Measurements from ENCODE around the gene HSCB. TPM values are rescaled to one million over a fixed set of nuclear protein-coding genes. Genes with fewer than 3 reads are reported as not detected.
A peak's percentile ranks its signal among the peaks of the same experiment; 100 is the strongest.

Gene HSCB
- total RNA-seq, 4 donors from 2014 or later = 6.2 to 49.5 (median 12.1) TPM

GRCh38 chr22:28774378-28774777, 32.5 kb downstream of the HSCB start:
- TF ChIP-seq, protein P1, sequence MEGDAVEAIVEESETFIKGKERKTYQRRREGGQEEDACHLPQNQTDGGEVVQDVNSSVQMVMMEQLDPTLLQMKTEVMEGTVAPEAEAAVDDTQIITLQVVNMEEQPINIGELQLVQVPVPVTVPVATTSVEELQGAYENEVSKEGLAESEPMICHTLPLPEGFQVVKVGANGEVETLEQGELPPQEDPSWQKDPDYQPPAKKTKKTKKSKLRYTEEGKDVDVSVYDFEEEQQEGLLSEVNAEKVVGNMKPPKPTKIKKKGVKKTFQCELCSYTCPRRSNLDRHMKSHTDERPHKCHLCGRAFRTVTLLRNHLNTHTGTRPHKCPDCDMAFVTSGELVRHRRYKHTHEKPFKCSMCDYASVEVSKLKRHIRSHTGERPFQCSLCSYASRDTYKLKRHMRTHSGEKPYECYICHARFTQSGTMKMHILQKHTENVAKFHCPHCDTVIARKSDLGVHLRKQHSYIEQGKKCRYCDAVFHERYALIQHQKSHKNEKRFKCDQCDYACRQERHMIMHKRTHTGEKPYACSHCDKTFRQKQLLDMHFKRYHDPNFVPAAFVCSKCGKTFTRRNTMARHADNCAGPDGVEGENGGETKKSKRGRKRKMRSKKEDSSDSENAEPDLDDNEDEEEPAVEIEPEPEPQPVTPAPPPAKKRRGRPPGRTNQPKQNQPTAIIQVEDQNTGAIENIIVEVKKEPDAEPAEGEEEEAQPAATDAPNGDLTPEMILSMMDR (IDR thresholded peaks at IDR 0.05) = no peak
- TF ChIP-seq POLR2A (IDR thresholded peaks at IDR 0.05) = no peak
- Histone ChIP-seq H3K9me3 (no peaks in the 10 kb centered on the region), H3K4me1 (peaks cover 0 to 34% (median 2%) of the 10 kb centered on the region in 4 donors), H3K4me3 (no peak overlapping the region), H3K27me3 (no peaks in the 10 kb centered on the region), H3K36me3 (peaks cover 0 to 30% (median 0%) of the 10 kb centered on the region in 3 donors), H3K27ac (no peak overlapping the region)
- no peak for DNase-seq

- Histone ChIP-seq H3K4me1 (peaks cover 0 to 40% (median 0%) of the 10 kb centered on the region in 4 donors), H3K4me3 (no peak overlapping the region), H3K27me3 (no peaks in the 10 kb centered on the region), H3K27ac (no peak overlapping the region), H3K36me3 (peaks cover 0 to 66% (median 0%) of the 10 kb centered on the region in 3 donors), H3K9me3 (no peaks in the 10 kb centered on the region)
- no peak for DNase-seq
- TF ChIP-seq POLR2A (IDR thresholded peaks at IDR 0.05) = no peak
- TF ChIP-seq, protein P1 (IDR thresholded peaks at IDR 0.05) = no peak
These were observed 38.0 kb downstream of the HSCB start for GRCh38 chr22:28779833-28780232.

DNA sequence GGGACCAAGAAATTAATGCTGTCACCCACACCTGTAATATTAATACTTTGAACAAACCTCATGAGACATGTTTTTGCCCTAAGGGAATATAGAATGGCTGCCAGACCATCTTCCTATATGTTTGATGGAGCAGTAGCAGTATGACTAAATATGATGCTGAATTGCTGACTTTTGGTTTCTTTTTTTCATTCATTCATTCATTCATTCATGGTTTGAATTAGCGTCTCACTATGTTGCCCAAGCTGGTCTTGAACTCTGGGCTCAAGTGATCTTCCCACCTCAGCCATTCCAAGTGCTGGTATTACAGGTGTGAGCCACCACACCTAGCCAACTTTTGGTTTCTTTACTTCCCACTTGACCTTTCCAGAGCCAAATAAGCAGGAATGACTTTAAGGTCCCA, 38.5 kb downstream of the HSCB start:
- peaks cover 0 to 40% (median 0%) of the 10 kb centered on the region in 4 donors for H3K4me1 ChIP-seq
- peaks cover 0 to 66% (median 0%) of the 10 kb centered on the region in 3 donors for H3K36me3 ChIP-seq
- no peak overlapping the region for H3K27ac ChIP-seq
- no peak overlapping the region for H3K4me3 ChIP-seq
- H3K9me3 ChIP-seq = no peaks in the 10 kb centered on the region
- no peak for DNase-seq
- H3K27me3 ChIP-seq = no peaks in the 10 kb centered on the region
- TF ChIP-seq, protein P1 (IDR thresholded peaks at IDR 0.05) = no peak
- no peak for TF ChIP-seq POLR2A (IDR thresholded peaks at IDR 0.05)

- peak overlapping the region in 3 of 4 donors; percentile 2 to 57 (median 57) for H3K27ac ChIP-seq
- H3K9me3 ChIP-seq = no peaks in the 10 kb centered on the region
- no peak for DNase-seq
- no peaks in the 10 kb centered on the region for H3K27me3 ChIP-seq
- peaks cover 0 to 27% (median 0%) of the 10 kb centered on the region in 4 donors for H3K4me1 ChIP-seq
- TF ChIP-seq, protein P1 (IDR thresholded peaks at IDR 0.05) = no peak
- no peak for TF ChIP-seq POLR2A (IDR thresholded peaks at IDR 0.05)
- H3K4me3 ChIP-seq = no peak overlapping the region
- peaks cover 0 to 66% (median 0%) of the 10 kb centered on the region in 3 donors for H3K36me3 ChIP-seq
These were observed 42.2 kb downstream of the HSCB start for GRCh38 chr22:28783786-28784671.

DNA sequence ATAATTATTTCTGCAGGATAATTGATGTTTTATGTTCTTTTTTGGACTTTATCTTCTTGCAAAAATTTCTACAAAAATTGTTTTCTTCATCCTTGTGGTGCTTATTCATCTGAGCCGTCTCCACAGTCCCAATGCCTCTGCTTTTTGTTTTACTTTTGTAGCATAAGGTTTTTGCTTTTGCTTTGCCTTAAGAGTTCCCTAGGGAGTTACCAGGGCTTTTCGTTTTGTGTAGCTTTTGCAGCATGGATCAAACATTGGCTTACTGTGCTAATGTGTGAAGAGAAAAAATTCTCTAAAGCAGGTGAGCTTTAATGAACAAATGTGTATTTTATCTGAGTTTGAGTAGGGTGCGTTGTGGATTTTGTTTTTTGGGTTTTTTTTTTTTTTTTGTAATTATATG, 46.8 kb downstream of the HSCB start:
- no peak overlapping the region for H3K4me3 ChIP-seq
- no peak for DNase-seq
- H3K27ac ChIP-seq = no peak overlapping the region
- H3K4me1 ChIP-seq = peaks cover 0 to 29% (median 2%) of the 10 kb centered on the region in 4 donors
- no peaks in the 10 kb centered on the region for H3K27me3 ChIP-seq
- no peaks in the 10 kb centered on the region for H3K9me3 ChIP-seq
- TF ChIP-seq, protein P1 (IDR thresholded peaks at IDR 0.05) = no peak
- TF ChIP-seq POLR2A (IDR thresholded peaks at IDR 0.05) = no peak
- peaks cover 0 to 45% (median 0%) of the 10 kb centered on the region in 3 donors for H3K36me3 ChIP-seq

Data from Peyer's patch (tissue), 4 donors.